Stimulated activated CD4-positive, alpha-beta T cell treated with anti-CD3 and anti-CD28 coated beads, Interleukin-4, amount 100 ng/mL, for 24 hours (primary cell): ENCODE data around the gene RTL10.

Source experiments
- DNase-seq: peaks from one replicate; pipeline ENCODE4 v3.0.0-alpha.2; 2020

The RTL10 gene

DNA sequence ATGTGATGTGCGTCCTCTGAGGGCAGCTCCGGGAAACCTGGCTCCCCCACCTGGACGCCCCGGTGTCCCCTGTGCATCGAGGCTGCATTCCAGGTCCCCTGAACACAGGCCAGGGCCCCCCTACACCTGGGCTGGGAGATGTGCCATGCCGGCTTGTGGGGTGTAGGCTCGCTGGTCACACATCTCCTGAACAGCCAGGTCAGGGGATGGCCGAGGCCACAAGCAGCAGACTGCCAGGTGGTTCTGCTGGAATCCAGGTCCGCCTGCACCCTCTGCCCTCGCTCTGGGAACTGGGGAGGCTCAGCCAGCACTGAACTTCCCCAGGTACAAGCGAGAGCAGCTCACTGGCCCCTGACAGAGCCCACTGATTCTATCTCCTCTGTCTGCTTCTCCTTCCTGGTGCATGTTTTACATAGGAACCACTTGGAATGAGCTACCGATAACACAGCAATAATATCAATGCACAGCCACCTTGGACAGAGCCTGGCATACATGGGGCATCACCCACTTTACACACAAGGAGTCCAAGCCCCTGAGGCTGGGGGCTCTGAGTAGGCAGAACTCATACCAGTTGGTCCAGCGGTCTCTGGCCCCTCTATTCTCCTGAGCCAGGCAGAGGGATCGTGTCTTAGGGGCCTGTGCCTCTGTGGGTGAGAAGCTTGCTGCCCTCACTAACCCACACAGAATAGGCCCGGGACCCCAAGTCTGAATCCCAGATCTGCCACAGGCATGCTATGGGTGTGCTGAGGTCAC is 47.3 kb downstream of the RTL10 start:
- DNase-seq = no peak

- no peak for DNase-seq
Observed at GRCh38 chr22:19806213-19807160, 48.2 kb downstream of the RTL10 start.

DNA sequence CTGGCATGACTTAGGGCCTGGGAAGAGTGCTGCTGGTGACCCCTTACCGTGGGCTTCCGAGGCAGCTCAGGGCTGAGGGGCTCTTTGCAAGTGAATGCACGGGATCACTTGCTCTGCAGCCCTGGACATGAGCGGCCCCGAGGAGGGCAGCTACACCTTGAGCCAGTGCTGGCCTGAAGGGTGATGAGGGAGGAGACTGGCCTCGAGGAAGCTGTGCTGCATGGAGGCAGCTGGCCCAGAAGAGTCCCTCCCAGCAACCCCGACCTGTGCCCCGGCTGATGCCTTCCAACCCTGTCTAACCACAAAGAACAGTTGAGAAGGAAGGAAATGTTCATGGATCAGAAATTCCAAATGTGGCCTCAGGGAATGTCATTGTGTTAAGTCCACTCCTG is 48.9 kb downstream of the RTL10 start:
- DNase-seq = no peak
